22Rv1 (cell line): ENCODE data around the gene EAF1.
A peak's percentile ranks its signal among the peaks of the same experiment; 100 is the strongest.
"Not testable (repeated sequence)": the region's sequence is repeated elsewhere in the genome, so short reads cannot be mapped to it uniquely, and the experiment has no call there.

Source experiments
- H3K27ac ChIP-seq: fragments of 450-650 bp; 2 replicates; pipeline ENCODE4 v1.5.1; 2017
- ZFX ChIP-seq: fragments of 450-650 bp; IDR thresholded peaks from 2 replicates; pipeline ENCODE4 v1.6.1; 2017; ENCODE audit warnings: antibody characterized with exemption, borderline replicate concordance
- TF ChIP-seq, protein P1 (sequence below): fragments of 450-650 bp; IDR thresholded peaks from 2 replicates; pipeline ENCODE4 v1.5.1; 2017; ENCODE audit warnings: mild to moderate bottlenecking

The EAF1 gene

DNA sequence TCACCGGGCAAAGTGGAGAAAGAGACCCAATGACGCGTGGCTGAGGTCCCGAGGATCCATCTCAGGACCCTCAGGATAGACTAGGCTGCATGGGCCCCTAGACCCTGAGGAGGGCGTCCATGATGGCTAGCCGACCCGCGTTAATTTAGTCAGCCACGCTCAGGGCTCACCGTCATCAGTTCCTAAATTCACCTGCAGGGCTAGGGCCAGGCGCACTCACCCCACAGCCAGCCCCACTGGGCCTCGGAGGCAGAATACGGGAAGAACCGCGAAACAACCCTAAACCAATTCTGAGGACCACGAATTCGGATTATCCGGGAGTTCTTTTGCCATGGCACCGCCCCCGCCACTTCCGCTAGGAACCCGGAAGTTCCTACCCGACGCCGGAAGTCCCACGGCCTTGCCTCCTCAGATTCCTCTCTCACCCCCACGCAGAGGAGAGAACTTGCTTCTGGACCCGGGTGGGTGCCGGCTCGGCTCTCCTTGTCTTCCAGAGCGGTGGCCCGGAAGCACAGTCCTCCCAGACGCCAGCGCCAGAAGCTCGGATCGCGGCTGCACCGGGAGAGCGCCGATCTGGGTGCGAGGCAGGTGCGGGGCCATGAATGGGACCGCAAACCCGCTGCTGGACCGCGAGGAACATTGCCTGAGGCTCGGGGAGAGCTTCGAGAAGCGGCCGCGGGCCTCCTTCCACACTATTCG, at the start of gene EAF1, which contains the start of gene METTL6:
Gene EAF1 (plus strand): TSS at position 417 of the 699 bp plus-strand sequence. CDS start 182 bp downstream, at position 599.
Gene METTL6 (minus strand): TSS at position 363 of the 699 bp plus-strand sequence. CDS start 1,033 bp downstream, outside the sequence.
- TF ChIP-seq, protein P1, sequence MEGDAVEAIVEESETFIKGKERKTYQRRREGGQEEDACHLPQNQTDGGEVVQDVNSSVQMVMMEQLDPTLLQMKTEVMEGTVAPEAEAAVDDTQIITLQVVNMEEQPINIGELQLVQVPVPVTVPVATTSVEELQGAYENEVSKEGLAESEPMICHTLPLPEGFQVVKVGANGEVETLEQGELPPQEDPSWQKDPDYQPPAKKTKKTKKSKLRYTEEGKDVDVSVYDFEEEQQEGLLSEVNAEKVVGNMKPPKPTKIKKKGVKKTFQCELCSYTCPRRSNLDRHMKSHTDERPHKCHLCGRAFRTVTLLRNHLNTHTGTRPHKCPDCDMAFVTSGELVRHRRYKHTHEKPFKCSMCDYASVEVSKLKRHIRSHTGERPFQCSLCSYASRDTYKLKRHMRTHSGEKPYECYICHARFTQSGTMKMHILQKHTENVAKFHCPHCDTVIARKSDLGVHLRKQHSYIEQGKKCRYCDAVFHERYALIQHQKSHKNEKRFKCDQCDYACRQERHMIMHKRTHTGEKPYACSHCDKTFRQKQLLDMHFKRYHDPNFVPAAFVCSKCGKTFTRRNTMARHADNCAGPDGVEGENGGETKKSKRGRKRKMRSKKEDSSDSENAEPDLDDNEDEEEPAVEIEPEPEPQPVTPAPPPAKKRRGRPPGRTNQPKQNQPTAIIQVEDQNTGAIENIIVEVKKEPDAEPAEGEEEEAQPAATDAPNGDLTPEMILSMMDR = no peak
- TF ChIP-seq ZFX = no peak
- peak within 1 kb of the TSS; percentile 60 for H3K27ac ChIP-seq

DNA sequence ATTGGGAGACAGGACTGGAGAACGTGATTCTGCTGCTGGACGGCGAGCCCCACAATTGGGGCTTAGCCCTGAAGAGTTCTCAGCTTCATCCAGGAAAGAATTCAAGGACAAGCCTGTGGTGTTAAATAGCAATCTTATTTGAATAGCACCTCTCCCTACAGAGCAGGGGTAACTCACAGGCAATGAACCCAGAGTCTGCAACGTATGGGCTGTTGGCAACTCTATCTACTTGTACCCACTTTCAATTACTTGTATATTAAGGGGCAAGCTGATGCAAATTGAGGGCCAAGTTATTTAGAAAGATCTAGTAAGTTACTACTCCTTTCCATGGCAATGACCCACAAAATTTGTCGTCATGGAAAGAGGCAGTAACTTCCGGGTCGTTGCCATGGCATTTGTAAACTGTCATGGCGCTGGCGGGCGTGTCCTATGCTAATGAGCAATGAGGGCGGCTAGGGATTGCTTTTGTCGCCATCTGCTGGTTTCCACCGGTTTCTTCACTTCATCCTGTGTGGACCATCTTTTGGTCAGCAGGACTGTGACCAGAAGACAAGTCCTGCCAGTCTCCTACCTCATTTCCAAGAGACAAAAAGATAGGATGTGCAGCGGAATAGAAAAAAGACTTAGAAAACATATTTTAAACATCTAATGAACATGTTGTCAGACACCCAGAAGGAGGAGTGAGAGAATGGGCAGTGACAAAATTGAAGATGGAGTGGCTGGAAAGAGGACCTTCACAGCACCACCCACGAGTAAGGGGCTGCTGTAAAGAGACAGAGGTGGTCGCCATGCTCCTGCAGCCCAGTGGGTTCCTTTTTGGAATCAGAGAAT, 49.2 kb upstream of the EAF1 start:
- TF ChIP-seq, protein P1 = peak; percentile 93
- TF ChIP-seq ZFX = no peak
- peak overlapping the region; percentile 30; the same call in 1 of the 2 replicates for H3K27ac ChIP-seq

DNA sequence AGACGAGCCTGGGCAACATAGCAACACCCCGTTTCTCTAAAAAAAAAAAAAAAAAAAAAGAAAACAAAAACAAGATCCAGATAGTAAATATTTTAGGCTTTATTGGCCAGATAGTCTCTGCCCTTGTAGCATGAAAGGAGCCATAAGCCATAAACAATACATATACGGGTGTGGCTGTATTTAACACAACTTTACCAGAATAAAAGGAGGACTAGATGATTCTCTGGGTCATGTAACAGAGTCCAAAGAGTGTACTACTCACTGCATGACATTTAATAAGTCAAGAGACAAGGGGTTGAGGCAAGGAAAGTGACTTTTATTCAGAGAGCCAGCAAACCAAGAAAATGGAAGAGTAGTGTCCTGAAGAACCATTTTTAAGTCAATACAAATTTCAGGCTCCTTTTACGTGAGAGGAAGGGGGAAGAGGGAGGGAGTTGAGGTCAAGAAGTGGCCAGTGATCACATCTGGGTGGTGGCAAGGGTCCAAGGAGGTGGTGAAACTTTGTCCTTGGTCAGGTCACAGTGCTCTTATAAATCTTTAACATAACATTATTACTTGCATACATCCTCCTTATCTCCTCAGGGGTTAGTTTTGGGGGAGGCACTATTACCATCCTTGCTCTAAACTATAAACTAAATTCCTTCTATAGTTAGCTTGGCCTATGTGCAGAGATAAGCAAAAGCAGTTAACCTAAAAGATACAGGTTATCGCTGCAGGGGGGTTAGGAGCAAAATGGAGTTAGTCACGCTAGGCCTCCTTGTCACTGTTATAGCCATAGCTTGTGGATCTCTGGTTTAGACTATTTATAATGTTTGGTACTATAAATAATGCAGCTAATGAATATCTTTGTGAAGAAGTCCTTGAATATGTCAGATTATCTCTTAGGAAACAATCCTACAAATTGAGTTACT, 46.2 kb upstream of the EAF1 start:
- no peak overlapping the region for H3K27ac ChIP-seq
- TF ChIP-seq, protein P1 = no peak

DNA sequence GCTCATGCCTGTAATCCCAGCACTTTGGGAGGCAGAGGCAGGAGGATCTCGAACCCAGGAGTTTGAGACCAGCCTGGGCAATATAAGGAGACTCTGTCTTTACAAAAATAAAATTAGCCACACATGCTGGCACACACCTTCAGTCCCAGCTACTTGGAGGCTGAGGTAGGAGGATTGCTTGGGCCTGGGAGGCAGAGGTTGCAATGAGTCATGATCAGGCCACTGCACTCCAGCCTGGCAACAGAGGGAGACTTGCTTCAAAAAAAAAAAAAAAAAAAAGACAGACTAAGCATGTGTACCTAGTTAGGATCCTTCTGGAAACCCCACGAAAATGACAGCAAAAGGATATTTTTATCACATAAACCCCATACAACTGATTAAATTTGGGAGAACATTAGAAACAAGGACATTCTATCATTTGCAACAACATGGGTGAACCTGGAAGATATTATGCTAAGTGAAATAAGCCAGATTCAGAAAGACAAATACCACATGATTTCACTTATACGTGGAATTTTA, 44.9 kb upstream of the EAF1 start:
- no peak overlapping the region for H3K27ac ChIP-seq
- TF ChIP-seq, protein P1 = no peak
- TF ChIP-seq ZFX = no peak

DNA sequence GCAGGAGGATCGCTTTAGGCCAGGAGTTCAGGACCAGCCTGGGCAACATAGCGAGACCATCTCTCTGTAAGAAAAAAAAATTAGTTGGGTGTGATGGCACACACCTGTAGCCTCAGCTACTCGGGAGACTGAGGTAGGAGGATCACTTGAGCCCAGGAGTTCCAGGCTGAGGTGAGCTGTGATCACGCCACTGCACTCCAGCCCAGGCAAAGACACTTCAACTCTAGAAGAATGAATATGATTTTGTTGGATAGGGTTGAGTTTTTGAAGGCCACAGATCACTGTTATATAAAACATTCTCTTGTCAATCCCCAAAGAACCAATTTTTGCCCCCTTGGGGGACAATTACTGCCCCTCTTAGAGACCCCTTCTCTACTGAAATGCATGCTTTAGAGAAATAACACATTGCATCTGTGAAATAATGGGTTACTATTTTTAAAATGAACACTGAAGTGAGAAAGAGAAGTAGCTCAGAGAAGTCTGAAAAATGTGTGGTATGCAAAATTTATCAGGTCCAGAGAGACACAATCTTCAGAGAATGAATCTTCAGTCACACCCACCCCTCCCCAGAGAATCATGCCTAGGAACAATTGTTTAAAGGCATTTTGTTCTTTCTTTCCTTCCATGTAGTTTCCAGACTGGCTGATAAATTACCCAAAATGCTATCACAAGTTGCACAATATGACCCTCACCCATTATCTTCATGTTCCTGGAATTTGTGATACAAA, 42.7 kb upstream of the EAF1 start:
- H3K27ac ChIP-seq = no peak overlapping the region
- no peak for TF ChIP-seq ZFX
- TF ChIP-seq, protein P1 = no peak

DNA sequence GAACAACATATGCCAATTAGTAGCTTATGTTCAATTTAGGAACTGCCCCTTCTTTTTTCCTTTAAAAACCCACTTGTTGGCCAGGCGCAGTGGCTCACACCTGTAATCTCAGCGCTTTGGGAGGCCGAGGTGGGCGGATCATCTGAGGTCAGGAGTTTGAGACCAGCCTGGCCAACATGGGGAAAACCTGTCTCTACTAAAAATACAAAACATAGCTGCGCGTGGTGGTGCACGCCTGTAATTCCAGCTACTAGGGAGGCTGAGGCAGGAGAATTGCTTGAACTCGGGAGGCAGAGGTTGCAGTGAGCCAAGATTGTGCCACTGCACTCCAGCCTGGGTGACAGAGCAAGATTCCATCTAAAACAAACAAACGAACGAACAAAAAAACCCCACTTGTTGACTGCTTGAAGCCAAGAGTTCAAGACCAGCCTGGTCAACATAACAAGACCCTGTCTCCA, 42.1 kb upstream of the EAF1 start:
- H3K27ac ChIP-seq = not testable (repeated sequence)
